ENCODE results near the gene ALOX5.
"Not testable (repeated sequence)": the region's sequence is repeated elsewhere in the genome, so short reads cannot be mapped to it uniquely, and the experiment has no call there.

Gene ALOX5

GRCh38 chr10:45373576-45374349 is at the start of gene ALOX5:
ALOX5 (plus strand) TSS chr10:45374216; CDS start chr10:45374280, 64 bp downstream.
- DNase-seq: peak; percentile 64 to 81 (median 80)

- DNase-seq: no peak
Measured at GRCh38 chr10:45325116-45325515, 48.9 kb upstream of the ALOX5 start.

- DNase-seq: not testable (repeated sequence)
Measured at GRCh38 chr10:45326864-45327263, 47.2 kb upstream of the ALOX5 start.

GRCh38 chr10:45331824-45332223 is 42.2 kb upstream of the ALOX5 start:
- not testable (repeated sequence) for DNase-seq

- no peak for DNase-seq
Measured at GRCh38 chr10:45339894-45340293, 34.1 kb upstream of the ALOX5 start.

- not testable (repeated sequence) for DNase-seq
Measured at GRCh38 chr10:45340420-45340819, 33.6 kb upstream of the ALOX5 start.

- DNase-seq: not testable (repeated sequence)
Measured at GRCh38 chr10:45346652-45347335, 27.2 kb upstream of the ALOX5 start.

GRCh38 chr10:45347464-45347863 is 26.6 kb upstream of the ALOX5 start:
- DNase-seq: not testable (repeated sequence)

- not testable (repeated sequence) for DNase-seq
Measured at GRCh38 chr10:45348196-45348765, 25.7 kb upstream of the ALOX5 start.

GRCh38 chr10:45353186-45353585 is 20.8 kb upstream of the ALOX5 start:
- no peak for DNase-seq

- no peak for DNase-seq
Measured at GRCh38 chr10:45354261-45354660, 19.8 kb upstream of the ALOX5 start.

GRCh38 chr10:45355494-45355893 is 18.5 kb upstream of the ALOX5 start:
- DNase-seq: no peak

GRCh38 chr10:45358961-45359360 is 15.1 kb upstream of the ALOX5 start:
- DNase-seq: peak in 2 of 3 experiments; percentile 3 to 13

GRCh38 chr10:45361983-45362799 is 11.8 kb upstream of the ALOX5 start:
- peak; percentile 12 to 71 (median 41) for DNase-seq

GRCh38 chr10:45367643-45368042 is 6.4 kb upstream of the ALOX5 start:
- not testable (repeated sequence) for DNase-seq

GRCh38 chr10:45368181-45368580 is 5.8 kb upstream of the ALOX5 start:
- DNase-seq: no peak

- peak in 1 of 3 experiments; percentile 7 for DNase-seq
Measured at GRCh38 chr10:45370202-45370955, 3.6 kb upstream of the ALOX5 start.

GRCh38 chr10:45371560-45371959 is 2.5 kb upstream of the ALOX5 start:
- DNase-seq: no peak

- no peak for DNase-seq
Measured at GRCh38 chr10:45372251-45372951, 1.6 kb upstream of the ALOX5 start.

GRCh38 chr10:45373003-45373575 is 927 bp upstream of the ALOX5 start:
- DNase-seq: peak; percentile 3 to 70 (median 62)

Data from NCI-H1417 (cell line).